HepG2 (cell line): ENCODE results near the gene EXPH5. TPM values are rescaled to one million over a fixed set of nuclear protein-coding genes. Genes with fewer than 3 reads are reported as not detected.

Experiments
- ATAC-seq: fragments of 200-7000 bp; cut with Tn5 transposase; 3 replicates; pipeline ENCODE4 v1.9.1; 2020; ENCODE audit warnings: mild to moderate bottlenecking, moderate library complexity
- BruUV-seq: library from RNA; stranded (reverse); fragments of 400-500 nt; replicated peaks from 2 replicates; lab custom pipeline; 2021; lab: Mats Ljungman, UMichigan
- CTCF ChIA-PET: fragments of 300-600 bp; formaldehyde crosslinking; extraction: SDS; loops from one replicate; lab custom pipeline; 2021; ENCODE audit warnings: low total read pairs, inconsistent platforms, low intra/inter-chr PET ratio; lab: Yijun Ruan, JAX
- POLR2A ChIA-PET: fragments of 350-600 bp; sonication (Branson Sonifier 250); formaldehyde crosslinking; loops from one replicate; lab custom pipeline; 2020; ENCODE audit warnings: antibody characterized with exemption, inconsistent platforms; lab: Yijun Ruan, JAX
- DNase-seq: peaks from one replicate; pipeline ENCODE4 v3.0.0-alpha.2; 2015; ENCODE audit warnings: low spot score
- FAIRE-seq: peaks from 3 replicates; lab custom pipeline; 2011; peaks lifted over from hg19 to GRCh38; lab: Jason Lieb, UNC
- H2AFZ ChIP-seq: one replicate; pipeline ENCODE4 v1.6.1; 2011; ENCODE audit warnings: low read length, inconsistent platforms
- H3K27ac ChIP-seq: fragments of 300-600 bp; 3 replicates; pipeline ENCODE4 v1.8.0; 2011; ENCODE audit warnings: mixed run types, mild to moderate bottlenecking, mixed read lengths, low read length, inconsistent platforms; ENCODE audit not compliant: insufficient read depth; ENCODE audit errors: extremely low read length
- H3K27me3 ChIP-seq, 2 experiments: fragments of 200-600 bp in 1 of 2; 2 replicates in 1 of 2; 3 replicates in 1 of 2; pipeline versions ENCODE4 v1.6.0 to v1.8.0; 2011; ENCODE audit warnings: low read length in 2 of 2, mild to moderate bottlenecking in 2 of 2, moderate library complexity in 2 of 2, inconsistent platforms in 1 of 2; ENCODE audit not compliant: insufficient read depth in 2 of 2, control insufficient read depth in 1 of 2
- H3K36me3 ChIP-seq, 2 experiments: fragments of 200-600 bp in 1 of 2; replicated peaks in 1 of 2; 2 replicates in 1 of 2; 3 replicates in 1 of 2; pipeline versions ENCODE4 v1.5.1 to v1.8.0; 2011; ENCODE audit warnings: low read length in 2 of 2, inconsistent platforms in 1 of 2; ENCODE audit not compliant: insufficient read depth in 2 of 2, control insufficient read depth in 1 of 2
- H3K4me1 ChIP-seq: 2 replicates; pipeline ENCODE4 v1.5.1; 2012; ENCODE audit warnings: low read length, inconsistent platforms; ENCODE audit not compliant: insufficient read depth
- H3K4me2 ChIP-seq: 2 replicates; pipeline ENCODE4 v1.6.0; 2011; ENCODE audit warnings: low read depth, low read length, inconsistent platforms
- H3K4me3 ChIP-seq, 3 experiments: fragments of 200-600 bp in 1 of 3; sonication (generic), shearing (Covaris generic) in 1 of 3; replicated peaks in 1 of 3; 2 replicates each; pipeline ENCODE4 v1.5.1; 2011 to 2016; ENCODE audit warnings: low read length in 3 of 3, inconsistent platforms in 2 of 3, low read depth in 2 of 3, mild to moderate bottlenecking in 2 of 3, control low read depth in 1 of 3, mixed read lengths in 1 of 3; ENCODE audit not compliant: insufficient read depth in 1 of 3
- H3K79me2 ChIP-seq: one replicate; pipeline ENCODE4 v1.6.1; 2011; ENCODE audit warnings: low read length, inconsistent platforms; ENCODE audit not compliant: insufficient read depth
- H3K9ac ChIP-seq: 2 replicates; pipeline ENCODE4 v1.6.0; 2011; ENCODE audit warnings: mild to moderate bottlenecking, low read depth, low read length, inconsistent platforms; ENCODE audit not compliant: insufficient read depth
- H3K9me3 ChIP-seq: 2 replicates; pipeline ENCODE4 v1.5.1; 2012; ENCODE audit warnings: mild to moderate bottlenecking, low read length
- H4K20me1 ChIP-seq: 2 replicates; pipeline ENCODE4 v1.6.0; 2011; ENCODE audit warnings: inconsistent platforms, mild to moderate bottlenecking, low read length, moderate library complexity; ENCODE audit not compliant: insufficient read depth
- DR1 ChIP-seq: sonication (generic); formaldehyde crosslinking; IDR thresholded peaks from 2 replicates; pipeline ENCODE4 v1.8.0; 2021; ENCODE audit warnings: mild to moderate bottlenecking, missing genetic modification reagents, inconsistent platforms
- MYC ChIP-seq: sonication (generic); formaldehyde crosslinking; IDR thresholded peaks from 2 replicates; pipeline ENCODE4 v1.9.0; 2021; ENCODE audit warnings: missing genetic modification reagents, borderline replicate concordance
- POGZ ChIP-seq: sonication (generic); formaldehyde crosslinking; IDR thresholded peaks from 2 replicates; pipeline ENCODE4 v1.4.0; 2020; ENCODE audit warnings: mild to moderate bottlenecking, missing genetic modification reagents
- ZNF333 ChIP-seq: sonication (generic); formaldehyde crosslinking; IDR thresholded peaks from 2 replicates; pipeline ENCODE4 v1.4.0; 2020; ENCODE audit warnings: mild to moderate bottlenecking, missing genetic modification reagents, borderline replicate concordance
- ZNF644 ChIP-seq: IDR thresholded peaks from 2 replicates; pipeline ENCODE4 v1.6.1; 2016; ENCODE audit warnings: low read depth
- ZNF747 ChIP-seq: sonication (generic); formaldehyde crosslinking; IDR thresholded peaks from 2 replicates; pipeline ENCODE4 v1.8.1; 2023; ENCODE audit warnings: missing genetic modification reagents, mild to moderate bottlenecking, borderline replicate concordance
- ZNF75D ChIP-seq: sonication (generic); formaldehyde crosslinking; IDR thresholded peaks from 2 replicates; pipeline ENCODE4 v1.8.1; 2023; ENCODE audit warnings: missing genetic modification reagents, mild to moderate bottlenecking, borderline replicate concordance
- WGBS: methylation state at CpG from one replicate; pipeline ENCODE4 v1.1.6; 2017; ENCODE audit warnings: low lambda C conversion rate; 5-methylcytosine and 5-hydroxymethylcytosine counted together
- in situ Hi-C: cut with HindIII; loops from 2 replicates; pipeline ENCODE4 v1.10.0; 2017; ENCODE audit warnings: low pct_unique_long_range_greater_than_20kb; ENCODE audit not compliant: extremely low pct_ligation_motif_present
- intact Hi-C: fragments of 100-400 bp; cut with micrococcal nuclease; formaldehyde crosslinking; loops from one replicate; pipeline ENCODE4 v1.10.0; 2022; ENCODE audit not compliant: unreplicated experiment
- polyA plus RNA-seq, 8 experiments: library from polyadenylated mRNA; depleted of rRNA in 3 of 8; stranded (reverse) in 7 of 8; unstranded in 1 of 8; fragments of >200 nt; fragmentation: Illumina TruSeq in 4 of 8; extraction: Trizol in 4 of 8; gene quantifications; 2 replicates each; pipeline versions ENCODE4 v1.2.1 to v1.2.3, GENCODE V29; 2011 to 2016; ENCODE audit warnings: low read depth in 4 of 8, missing spikeins in 1 of 8, mixed read lengths in 1 of 8; ENCODE audit not compliant: insufficient read depth in 1 of 8
- total RNA-seq, 5 experiments: library from RNA; depleted of rRNA; stranded (reverse); fragments of >200 nt; fragmentation: Illumina TruSeq; extraction: Trizol; gene quantifications; 2 replicates each; pipeline ENCODE4 v1.2.3, GENCODE V29; 2016; ENCODE audit warnings: low read depth in 1 of 5
- TF ChIP-seq, protein P1 (sequence below): sonication (generic); formaldehyde crosslinking; IDR thresholded peaks from 2 replicates; pipeline ENCODE4 v1.4.0; 2020; ENCODE audit warnings: missing genetic modification reagents
- TF ChIP-seq, protein P2 (sequence below): sonication (generic); formaldehyde crosslinking; IDR thresholded peaks from 2 replicates; pipeline ENCODE4 v1.4.0; 2020; ENCODE audit warnings: missing genetic modification reagents

EXPH5 gene
- total and polyA plus RNA-seq, 2 of the 13 experiments (the other 11 are each of a cell fraction or from before 2014, with no cell fraction given) = under 0.01 to 0.02 TPM

DNA sequence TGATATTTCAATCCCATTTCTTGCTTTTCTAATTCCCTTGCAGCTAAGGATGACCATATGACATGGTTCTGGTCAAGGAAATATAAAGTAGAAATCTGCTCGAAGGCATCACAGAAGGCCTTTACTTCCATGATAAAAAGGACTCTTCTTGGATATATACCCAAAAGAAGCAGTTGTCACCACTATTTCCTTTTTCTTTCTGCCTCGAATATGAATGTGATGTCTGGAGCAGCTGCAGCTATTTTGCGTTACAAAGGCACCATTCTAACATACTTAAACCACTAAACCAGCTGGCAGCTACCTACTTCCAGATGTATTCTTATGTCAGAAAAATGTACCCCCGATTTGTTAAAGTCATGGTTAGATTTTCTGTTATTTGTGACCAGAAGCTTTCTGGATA is 18.9 kb downstream of the EXPH5 start:
- POLR2A ChIA-PET = no interaction called here
- ATAC-seq = no peak
- Histone ChIP-seq H3K4me2 (no peak overlapping the region), H3K4me3 (no peak overlapping the region), H4K20me1 (no peaks in the 10 kb centered on the region), H2AFZ (no peak overlapping the region), H3K27ac (no peak overlapping the region), H3K9ac (no peak overlapping the region), H3K79me2 (no peaks in the 10 kb centered on the region), H3K36me3 (no peaks in the 10 kb centered on the region), H3K4me1 (no peaks in the 10 kb centered on the region), H3K9me3 (no peaks in the 10 kb centered on the region), H3K27me3 (peaks cover 0 to 1% of the 10 kb centered on the region in 2 experiments; a peak in 2 of 5 replicates)
- TF ChIP-seq DR1 (no peak), ZNF75D (CRISPR knock-in tag) (no peak), ZNF747 (CRISPR knock-in tag) (no peak), ZNF644 (CRISPR knock-in tag) (no peak), ZNF333 (no peak), MYC (CRISPR knock-in tag) (no peak), POGZ (no peak)
- TF ChIP-seq, protein P1, sequence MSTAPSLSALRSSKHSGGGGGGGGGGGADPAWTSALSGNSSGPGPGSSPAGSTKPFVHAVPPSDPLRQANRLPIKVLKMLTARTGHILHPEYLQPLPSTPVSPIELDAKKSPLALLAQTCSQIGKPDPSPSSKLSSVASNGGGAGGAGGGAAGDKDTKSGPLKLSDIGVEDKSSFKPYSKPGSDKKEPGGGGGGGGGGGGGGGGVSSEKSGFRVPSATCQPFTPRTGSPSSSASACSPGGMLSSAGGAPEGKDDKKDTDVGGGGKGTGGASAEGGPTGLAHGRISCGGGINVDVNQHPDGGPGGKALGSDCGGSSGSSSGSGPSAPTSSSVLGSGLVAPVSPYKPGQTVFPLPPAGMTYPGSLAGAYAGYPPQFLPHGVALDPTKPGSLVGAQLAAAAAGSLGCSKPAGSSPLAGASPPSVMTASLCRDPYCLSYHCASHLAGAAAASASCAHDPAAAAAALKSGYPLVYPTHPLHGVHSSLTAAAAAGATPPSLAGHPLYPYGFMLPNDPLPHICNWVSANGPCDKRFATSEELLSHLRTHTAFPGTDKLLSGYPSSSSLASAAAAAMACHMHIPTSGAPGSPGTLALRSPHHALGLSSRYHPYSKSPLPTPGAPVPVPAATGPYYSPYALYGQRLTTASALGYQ (CRISPR knock-in tag) = no peak
- TF ChIP-seq, protein P2, sequence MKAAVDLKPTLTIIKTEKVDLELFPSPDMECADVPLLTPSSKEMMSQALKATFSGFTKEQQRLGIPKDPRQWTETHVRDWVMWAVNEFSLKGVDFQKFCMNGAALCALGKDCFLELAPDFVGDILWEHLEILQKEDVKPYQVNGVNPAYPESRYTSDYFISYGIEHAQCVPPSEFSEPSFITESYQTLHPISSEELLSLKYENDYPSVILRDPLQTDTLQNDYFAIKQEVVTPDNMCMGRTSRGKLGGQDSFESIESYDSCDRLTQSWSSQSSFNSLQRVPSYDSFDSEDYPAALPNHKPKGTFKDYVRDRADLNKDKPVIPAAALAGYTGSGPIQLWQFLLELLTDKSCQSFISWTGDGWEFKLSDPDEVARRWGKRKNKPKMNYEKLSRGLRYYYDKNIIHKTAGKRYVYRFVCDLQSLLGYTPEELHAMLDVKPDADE (CRISPR knock-in tag) = no peak
- intact Hi-C loops = no loop called here
- WGBS = 40% methylated on average over 4 of the region's 4 CpGs
- in situ Hi-C loops = no loop called here
- FAIRE-seq = no peak
- BruUV-seq = no TSS peak
- no peak for DNase-seq
- CTCF ChIA-PET = no interaction called here
